HK-2 (cell line): ENCODE results near the gene MSH5.

ENCODE experiments used
- DNase-seq: peaks from one replicate; pipeline ENCODE4 v3.0.0-alpha.2; 2018; ENCODE audit not compliant: unreplicated experiment

The MSH5 gene

GRCh38 chr6:31713465-31713864 lies 26.3 kb upstream of the MSH5 start:
- no peak for DNase-seq

DNA sequence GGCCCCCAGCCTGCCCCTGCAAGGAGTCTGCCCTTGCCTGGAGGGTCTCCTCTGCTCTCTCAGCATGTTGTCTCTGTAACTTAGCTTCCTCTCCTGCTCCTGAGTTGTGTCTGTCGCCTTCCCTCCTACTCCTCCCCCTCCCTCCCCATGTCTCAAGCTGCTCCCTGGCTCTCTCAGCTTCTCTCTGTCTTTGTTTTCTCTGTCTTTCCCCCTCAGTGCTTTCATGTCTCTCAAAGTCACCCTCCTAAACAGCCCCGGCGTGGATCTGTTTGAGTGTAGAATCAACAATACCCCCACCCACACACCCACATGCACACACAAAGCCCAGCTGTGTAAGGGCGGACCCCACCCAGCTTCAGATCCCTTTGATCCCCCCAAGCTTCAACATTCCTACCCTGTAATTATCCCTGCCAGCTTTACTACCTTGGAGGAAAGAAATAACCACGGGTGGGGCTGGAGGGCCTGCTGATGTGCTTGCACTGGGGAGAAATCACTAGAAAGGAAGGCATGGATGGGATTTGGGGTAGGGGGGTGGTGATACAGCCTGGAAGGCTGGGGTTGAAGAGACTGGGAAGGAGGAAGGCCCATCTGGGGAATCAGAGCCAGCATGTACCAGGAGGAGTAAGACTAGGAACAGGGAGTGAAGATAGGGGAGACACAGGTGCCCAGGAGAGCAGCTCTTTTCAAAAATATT lies 25.7 kb upstream of the MSH5 start:
- DNase-seq, result no peak

- no peak for DNase-seq
Observed at GRCh38 chr6:31715022-31715958, 24.5 kb upstream of the MSH5 start, which contains the start of gene LY6G6D. Gene LY6G6D (plus strand): TSS chr6:31715348. CDS start chr6:31715356, 8 bp downstream.

GRCh38 chr6:31717499-31718222 lies 22.1 kb upstream of the MSH5 start:
- no peak for DNase-seq

GRCh38 chr6:31718265-31718664 lies 21.5 kb upstream of the MSH5 start:
- no peak for DNase-seq

DNA sequence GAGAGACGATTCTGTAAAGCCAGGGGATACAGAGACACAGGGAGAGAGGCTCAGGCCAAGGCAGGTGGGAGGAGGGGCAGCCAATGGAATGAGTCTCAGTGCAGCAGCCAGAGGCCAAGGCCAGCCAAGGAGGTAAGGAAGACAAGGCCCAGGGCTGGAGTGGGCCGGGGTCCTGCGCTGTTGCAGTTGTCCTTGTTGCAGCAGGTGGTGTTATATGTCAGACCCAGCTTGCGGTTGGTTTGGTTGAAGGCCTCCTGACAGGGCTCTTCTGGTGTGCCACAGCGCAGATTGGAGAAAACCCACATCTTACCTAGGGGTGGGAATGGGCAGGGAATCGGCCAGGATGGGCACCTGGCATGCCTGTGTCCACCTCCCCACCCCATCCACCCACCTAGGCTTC lies 20.8 kb upstream of the MSH5 start:
- no peak for DNase-seq

- no peak for DNase-seq
Observed at GRCh38 chr6:31720196-31720770, 19.5 kb upstream of the MSH5 start.

GRCh38 chr6:31721351-31722020 lies 18.3 kb upstream of the MSH5 start, which contains the start of gene LY6G6C:
Gene LY6G6C (minus strand): TSS chr6:31721746. CDS start chr6:31721679, 67 bp downstream.
- DNase-seq, result no peak

GRCh38 chr6:31722173-31722572 lies 17.6 kb upstream of the MSH5 start:
- DNase-seq, result no peak

- DNase-seq, result no peak
Observed at GRCh38 chr6:31723245-31723979, 16.4 kb upstream of the MSH5 start, which contains the start of gene MPIG6B. Gene MPIG6B (plus strand): TSS chr6:31723373. CDS start chr6:31723384, 11 bp downstream.

DNA sequence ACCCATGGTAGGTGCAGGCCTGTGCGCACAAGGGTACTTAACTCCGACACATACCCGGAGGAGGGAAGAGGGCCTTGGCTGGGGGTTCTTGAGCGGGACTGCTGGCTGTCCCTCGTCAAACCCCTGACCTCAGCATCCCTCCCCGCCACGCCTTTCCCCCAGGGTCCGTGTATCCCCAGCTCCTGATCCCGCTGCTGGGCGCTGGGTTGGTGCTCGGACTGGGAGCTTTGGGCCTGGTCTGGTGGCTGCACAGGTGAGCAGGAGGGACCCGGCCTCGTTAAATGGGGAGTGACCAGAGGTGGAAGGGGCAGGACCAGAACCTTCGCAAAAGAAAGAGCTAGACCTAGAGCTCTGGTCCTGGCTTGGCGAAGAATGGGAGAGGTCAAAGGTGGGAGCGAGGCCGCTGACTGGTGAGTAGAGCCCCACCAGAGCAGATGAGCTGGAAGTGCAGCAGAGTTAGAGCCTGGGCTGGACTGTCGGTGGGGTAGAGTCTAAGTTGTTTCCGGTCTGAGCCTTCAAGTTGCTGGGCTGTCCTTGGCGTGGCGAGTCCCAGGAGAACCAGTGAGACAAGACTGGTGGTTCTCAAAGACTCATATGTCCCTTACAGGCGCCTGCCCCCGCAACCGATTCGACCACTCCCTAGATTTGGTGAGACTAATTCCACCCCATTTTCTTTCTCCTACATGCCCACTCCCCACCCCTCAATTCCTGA lies 15.7 kb upstream of the MSH5 start:
- DNase-seq, result no peak

DNA sequence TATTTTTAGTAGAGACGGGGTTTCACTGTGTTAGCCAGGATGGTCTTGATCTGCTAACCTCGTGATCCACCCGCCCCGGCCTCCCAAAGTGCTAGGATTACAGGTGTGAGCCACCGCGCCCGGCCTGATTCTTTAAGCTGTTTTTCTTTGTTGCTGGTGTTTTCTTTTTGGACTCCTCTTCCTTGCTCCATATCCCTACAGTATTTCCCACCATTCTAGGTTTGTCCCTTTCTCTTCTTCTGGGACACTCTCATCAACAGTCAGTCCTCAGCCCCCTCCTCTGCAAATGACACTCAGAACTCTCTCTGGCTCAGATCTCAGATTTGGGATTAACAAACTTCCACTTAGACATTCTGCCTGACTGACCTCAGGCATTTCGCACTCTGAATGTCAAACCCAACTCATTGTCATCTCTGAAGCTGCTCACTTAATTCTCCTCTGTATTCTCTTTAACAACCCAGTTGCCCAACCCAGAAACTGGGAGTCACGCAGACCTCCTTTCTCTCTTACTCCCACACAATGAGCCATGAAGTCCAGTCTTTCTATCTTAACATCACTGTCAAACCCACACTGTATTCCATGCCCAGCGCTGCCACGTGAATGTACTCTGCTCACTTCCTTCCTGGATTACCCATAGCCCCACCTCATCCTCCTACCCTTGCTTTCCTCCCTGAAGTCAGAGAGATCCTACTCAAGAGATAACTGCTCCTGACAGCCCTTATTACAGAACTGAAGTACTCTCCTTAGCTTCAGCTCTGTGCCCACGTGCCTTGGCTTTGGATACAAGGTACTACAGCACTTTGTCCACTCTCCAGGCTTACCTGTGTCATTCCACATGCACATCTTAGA lies 14.1 kb upstream of the MSH5 start:
- DNase-seq, result no peak

GRCh38 chr6:31727034-31727716 lies 12.6 kb upstream of the MSH5 start:
- no peak for DNase-seq

- DNase-seq, result no peak
Observed at GRCh38 chr6:31727717-31728671, 11.8 kb upstream of the MSH5 start.

DNA sequence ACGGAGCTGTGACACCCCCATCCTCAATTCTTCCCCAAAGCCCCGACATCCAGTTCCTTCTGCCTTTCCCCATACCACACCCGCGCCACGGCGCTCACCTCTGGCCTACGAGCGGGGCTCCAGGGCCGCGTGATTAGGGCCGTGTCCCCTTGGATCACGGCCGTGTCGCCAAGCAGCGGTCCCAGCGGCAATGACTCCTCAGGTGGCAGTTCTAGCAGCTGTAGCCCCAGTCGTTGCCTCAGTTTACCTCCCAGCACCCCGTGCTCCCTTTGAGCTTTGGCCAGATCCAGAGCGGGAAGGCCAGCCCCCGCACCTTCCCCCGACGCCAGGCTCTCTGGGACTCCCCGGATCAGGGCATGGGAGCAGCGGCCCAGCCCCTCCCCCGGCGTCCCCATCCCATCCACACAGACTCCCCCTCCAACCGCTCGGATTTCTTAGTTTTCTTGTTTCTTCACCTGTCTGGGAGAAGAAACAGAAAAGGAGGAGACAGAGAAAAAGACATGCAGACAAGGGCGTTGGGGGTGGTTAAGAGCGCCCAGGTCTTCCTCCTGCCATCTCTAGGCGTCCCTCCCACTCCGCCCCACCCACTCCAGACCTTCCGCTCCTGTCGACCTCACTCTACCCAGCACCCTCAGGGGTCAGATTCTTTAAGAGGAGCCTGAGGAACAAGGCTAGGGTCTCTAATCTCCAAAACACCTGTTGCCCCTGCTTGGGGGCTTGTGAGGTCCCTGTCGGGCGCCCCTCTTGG lies 10.9 kb upstream of the MSH5 start, which contains the start of gene DDAH2:
Gene DDAH2 (minus strand): TSS at position 533 of the 748 bp plus-strand sequence. CDS start 138 bp downstream, at position 395.
- no peak for DNase-seq

- peak; percentile 87 for DNase-seq
Observed at GRCh38 chr6:31729515-31729978, 10.3 kb upstream of the MSH5 start.
